Neural progenitor cell (in vitro differentiated cells): ENCODE results near the gene COMTD1. TPM values are rescaled to one million over a fixed set of nuclear protein-coding genes. Genes with fewer than 3 reads are reported as not detected.

Source experiments
- DNase-seq: peaks from one replicate; pipeline ENCODE4 v3.0.0-alpha.2; 2016; ENCODE audit warnings: low spot score
- H2AFZ ChIP-seq: fragments of 200-600 bp; sonication (generic); replicated peaks from 2 replicates; pipeline ENCODE4 v1.6.1; 2016; ENCODE audit warnings: antibody characterized with exemption
- H3F3A ChIP-seq: fragments of 200-600 bp; sonication (generic); 2 replicates; pipeline ENCODE4 v1.6.1; 2016; ENCODE audit warnings: antibody characterized with exemption, low read depth
- H3K27ac ChIP-seq: fragments of 200-600 bp; sonication (generic); 2 replicates; pipeline ENCODE4 v1.5.1; 2016; ENCODE audit warnings: mild to moderate bottlenecking
- H3K27me3 ChIP-seq: fragments of 200-600 bp; sonication (generic); 2 replicates; pipeline ENCODE4 v1.6.1; 2016; ENCODE audit warnings: mild to moderate bottlenecking, moderate library complexity
- H3K36me3 ChIP-seq: fragments of 200-600 bp; sonication (generic); 2 replicates; pipeline ENCODE4 v1.5.1; 2016
- H3K4me1 ChIP-seq: fragments of 200-600 bp; sonication (generic); 2 replicates; pipeline ENCODE4 v1.6.1; 2016; ENCODE audit warnings: mixed run types
- H3K4me2 ChIP-seq: fragments of 200-600 bp; sonication (generic); 2 replicates; pipeline ENCODE4 v1.6.1; 2016
- H3K4me3 ChIP-seq: fragments of 200-600 bp; sonication (generic); 2 replicates; pipeline ENCODE4 v1.5.1; 2016
- H3K79me2 ChIP-seq: fragments of 200-600 bp; sonication (generic); 2 replicates; pipeline ENCODE4 v1.6.1; 2016; ENCODE audit warnings: low read depth
- H3K9ac ChIP-seq: fragments of 200-600 bp; sonication (generic); 2 replicates; pipeline ENCODE4 v1.6.1; 2016
- H3K9me3 ChIP-seq: fragments of 200-600 bp; sonication (generic); 2 replicates; pipeline ENCODE4 v1.5.1; 2016; ENCODE audit warnings: low read depth
- H4K20me1 ChIP-seq: fragments of 200-600 bp; sonication (generic); 2 replicates; pipeline ENCODE4 v1.6.1; 2016; ENCODE audit warnings: low read depth
- H3K27ac Mint-ChIP-seq: 3 replicates; pipeline ENCODE4 v1.8.0; 2021; ENCODE audit warnings: mixed read lengths
- H3K27me3 Mint-ChIP-seq: 2 replicates; pipeline ENCODE4 v1.8.0; 2022; ENCODE audit warnings: low read depth, mild to moderate bottlenecking, inconsistent platforms, moderate library complexity, mixed read lengths; ENCODE audit not compliant: insufficient read depth
- H3K36me3 Mint-ChIP-seq: 3 replicates; pipeline ENCODE4 v1.8.0; 2021; ENCODE audit warnings: mixed read lengths
- H3K4me1 Mint-ChIP-seq: 3 replicates; pipeline ENCODE4 v1.8.0; 2021; ENCODE audit warnings: mixed read lengths
- H3K4me3 Mint-ChIP-seq: 3 replicates; pipeline ENCODE4 v1.8.0; 2021; ENCODE audit warnings: mild to moderate bottlenecking, moderate library complexity, mixed read lengths
- H3K9me3 Mint-ChIP-seq: 3 replicates; pipeline ENCODE4 v1.8.0; 2020; ENCODE audit warnings: mixed read lengths
- EZH2 ChIP-seq: fragments of 200-600 bp; sonication (generic); IDR thresholded peaks from 2 replicates; pipeline ENCODE4 v1.6.1; 2017; ENCODE audit warnings: antibody characterized with exemption, mild to moderate bottlenecking, moderate library complexity
- EZH2phosphoT487 ChIP-seq: fragments of 200-600 bp; sonication (generic); IDR thresholded peaks from 2 replicates; pipeline ENCODE4 v1.6.1; 2017; ENCODE audit warnings: antibody characterized with exemption
- total RNA-seq: library from RNA; depleted of rRNA; stranded (reverse); fragments of >200 nt; gene quantifications from 2 replicates; pipeline ENCODE4 v1.2.3, GENCODE V29; 2015; ENCODE audit warnings: low replicate concordance
- TF ChIP-seq, protein P1 (sequence below): fragments of 200-600 bp; sonication (generic); IDR thresholded peaks from 2 replicates; pipeline ENCODE4 v1.5.1; 2017; ENCODE audit warnings: antibody characterized with exemption, mild to moderate bottlenecking

COMTD1 gene
- total RNA-seq, 1 donor from 2014 or later, result 2.1 TPM

- H3K27ac ChIP-seq, result no peak overlapping the region
- H3K36me3 ChIP-seq, result no peaks in the 10 kb centered on the region
- no peak overlapping the region for H3K4me3 ChIP-seq
- peaks cover 5% of the 10 kb centered on the region for H3K9me3 ChIP-seq
- peaks cover 33% of the 10 kb centered on the region for H3K9me3 Mint-ChIP-seq
- TF ChIP-seq, protein P1, sequence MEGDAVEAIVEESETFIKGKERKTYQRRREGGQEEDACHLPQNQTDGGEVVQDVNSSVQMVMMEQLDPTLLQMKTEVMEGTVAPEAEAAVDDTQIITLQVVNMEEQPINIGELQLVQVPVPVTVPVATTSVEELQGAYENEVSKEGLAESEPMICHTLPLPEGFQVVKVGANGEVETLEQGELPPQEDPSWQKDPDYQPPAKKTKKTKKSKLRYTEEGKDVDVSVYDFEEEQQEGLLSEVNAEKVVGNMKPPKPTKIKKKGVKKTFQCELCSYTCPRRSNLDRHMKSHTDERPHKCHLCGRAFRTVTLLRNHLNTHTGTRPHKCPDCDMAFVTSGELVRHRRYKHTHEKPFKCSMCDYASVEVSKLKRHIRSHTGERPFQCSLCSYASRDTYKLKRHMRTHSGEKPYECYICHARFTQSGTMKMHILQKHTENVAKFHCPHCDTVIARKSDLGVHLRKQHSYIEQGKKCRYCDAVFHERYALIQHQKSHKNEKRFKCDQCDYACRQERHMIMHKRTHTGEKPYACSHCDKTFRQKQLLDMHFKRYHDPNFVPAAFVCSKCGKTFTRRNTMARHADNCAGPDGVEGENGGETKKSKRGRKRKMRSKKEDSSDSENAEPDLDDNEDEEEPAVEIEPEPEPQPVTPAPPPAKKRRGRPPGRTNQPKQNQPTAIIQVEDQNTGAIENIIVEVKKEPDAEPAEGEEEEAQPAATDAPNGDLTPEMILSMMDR, result no peak
- TF ChIP-seq EZH2 (no peak), EZH2phosphoT487 (no peak)
- H3F3A ChIP-seq, result no peaks in the 10 kb centered on the region
- no peaks in the 10 kb centered on the region for H3K4me1 ChIP-seq
- no peak overlapping the region for H3K4me2 ChIP-seq
- no peak for DNase-seq
- no peak overlapping the region for H2AFZ ChIP-seq
- no peaks in the 10 kb centered on the region for H3K79me2 ChIP-seq
- no peaks in the 10 kb centered on the region for H3K36me3 Mint-ChIP-seq
- peaks cover 4% of the 10 kb centered on the region for H3K27me3 Mint-ChIP-seq
- no peak overlapping the region for H3K27ac Mint-ChIP-seq
- no peak overlapping the region for H3K9ac ChIP-seq
- no peaks in the 10 kb centered on the region for H3K27me3 ChIP-seq
- H3K4me1 Mint-ChIP-seq, result no peaks in the 10 kb centered on the region
- no peaks in the 10 kb centered on the region for H4K20me1 ChIP-seq
- no peak overlapping the region for H3K4me3 Mint-ChIP-seq
Measured at GRCh38 chr10:75253281-75254220, 17.8 kb upstream of the COMTD1 start.

DNA sequence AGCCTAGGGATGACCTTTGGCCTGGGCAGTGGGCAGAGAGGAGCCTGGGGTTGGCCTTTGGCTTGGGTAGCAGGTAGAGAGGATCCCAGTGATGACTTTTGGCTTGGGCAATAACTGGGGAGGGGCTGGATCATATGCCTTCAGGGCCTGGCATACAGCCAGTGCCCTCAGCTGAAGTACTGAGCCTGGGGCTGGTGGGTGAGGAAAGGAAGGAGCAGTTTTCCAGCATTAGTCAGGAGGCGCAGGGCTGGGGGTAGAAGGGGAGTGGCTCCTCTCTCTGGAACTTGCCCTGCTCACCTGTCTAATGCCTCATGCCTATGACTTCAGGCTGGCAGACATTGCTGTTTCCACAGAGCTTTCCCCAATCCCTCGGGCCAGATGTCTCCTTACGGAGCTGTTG is 15.2 kb upstream of the COMTD1 start:
- Histone ChIP-seq H3K27ac (no peak overlapping the region), H3K36me3 (no peaks in the 10 kb centered on the region), H3K4me3 (no peak overlapping the region), H3K79me2 (no peaks in the 10 kb centered on the region), H3K9me3 (peaks cover 5% of the 10 kb centered on the region), H3K4me1 (no peaks in the 10 kb centered on the region), H2AFZ (no peak overlapping the region), H3K27me3 (no peaks in the 10 kb centered on the region), H4K20me1 (no peaks in the 10 kb centered on the region), H3K9ac (no peak overlapping the region), H3K4me2 (no peak overlapping the region), H3F3A (no peaks in the 10 kb centered on the region)
- TF ChIP-seq EZH2phosphoT487 (no peak), EZH2 (no peak)
- H3K27me3 Mint-ChIP-seq, result peaks cover 4% of the 10 kb centered on the region
- peaks cover 10% of the 10 kb centered on the region for H3K4me1 Mint-ChIP-seq
- DNase-seq, result no peak
- no peak overlapping the region for H3K4me3 Mint-ChIP-seq
- peaks cover 30% of the 10 kb centered on the region for H3K9me3 Mint-ChIP-seq
- H3K36me3 Mint-ChIP-seq, result no peaks in the 10 kb centered on the region
- no peak overlapping the region for H3K27ac Mint-ChIP-seq

- Histone ChIP-seq H2AFZ (no peak overlapping the region), H3F3A (no peaks in the 10 kb centered on the region), H3K9me3 (no peaks in the 10 kb centered on the region), H3K27me3 (no peaks in the 10 kb centered on the region), H4K20me1 (no peaks in the 10 kb centered on the region), H3K36me3 (no peaks in the 10 kb centered on the region), H3K4me3 (no peak overlapping the region), H3K4me2 (no peak overlapping the region), H3K9ac (no peak overlapping the region), H3K79me2 (no peaks in the 10 kb centered on the region), H3K27ac (no peak overlapping the region), H3K4me1 (no peaks in the 10 kb centered on the region)
- H3K27ac Mint-ChIP-seq, result peak overlapping the region; percentile 21
- peaks cover 10% of the 10 kb centered on the region for H3K9me3 Mint-ChIP-seq
- H3K36me3 Mint-ChIP-seq, result no peaks in the 10 kb centered on the region
- H3K4me1 Mint-ChIP-seq, result peaks cover 13% of the 10 kb centered on the region
- DNase-seq, result no peak
- TF ChIP-seq EZH2 (no peak), EZH2phosphoT487 (no peak)
- TF ChIP-seq, protein P1, result no peak
- H3K4me3 Mint-ChIP-seq, result no peak overlapping the region
- peaks cover 2% of the 10 kb centered on the region for H3K27me3 Mint-ChIP-seq
Measured at GRCh38 chr10:75247797-75248196, 12.0 kb upstream of the COMTD1 start.

GRCh38 chr10:75246506-75246905 is 10.7 kb upstream of the COMTD1 start:
- H3K4me1 ChIP-seq, result no peaks in the 10 kb centered on the region
- no peak for DNase-seq
- Mint-ChIP-seq H3K27ac (no peak overlapping the region), H3K4me1 (peaks cover 13% of the 10 kb centered on the region), H3K27me3 (peaks cover 2% of the 10 kb centered on the region), H3K36me3 (no peaks in the 10 kb centered on the region), H3K4me3 (no peak overlapping the region), H3K9me3 (no peaks in the 10 kb centered on the region)
- H3F3A ChIP-seq, result no peaks in the 10 kb centered on the region
- H3K4me3 ChIP-seq, result no peak overlapping the region
- no peak overlapping the region for H3K27ac ChIP-seq
- TF ChIP-seq EZH2 (no peak), EZH2phosphoT487 (no peak)
- TF ChIP-seq, protein P1, result no peak
- no peaks in the 10 kb centered on the region for H4K20me1 ChIP-seq
- H3K4me2 ChIP-seq, result no peak overlapping the region
- H3K27me3 ChIP-seq, result no peaks in the 10 kb centered on the region
- no peaks in the 10 kb centered on the region for H3K36me3 ChIP-seq
- H3K79me2 ChIP-seq, result no peaks in the 10 kb centered on the region
- H3K9ac ChIP-seq, result no peak overlapping the region
- H3K9me3 ChIP-seq, result no peaks in the 10 kb centered on the region
- H2AFZ ChIP-seq, result no peak overlapping the region
